OCI-M2 (cell line): ENCODE measurements around the gene GET4.

Source experiments
- DNase-seq: peaks from one replicate; lab custom pipeline; 2025; ENCODE audit not compliant: unreplicated experiment; lab: John Stamatoyannopoulos, UW

The GET4 gene

GRCh38 chr7:945147-945555, 68.8 kb downstream of the GET4 start:
- no peak for DNase-seq

DNA sequence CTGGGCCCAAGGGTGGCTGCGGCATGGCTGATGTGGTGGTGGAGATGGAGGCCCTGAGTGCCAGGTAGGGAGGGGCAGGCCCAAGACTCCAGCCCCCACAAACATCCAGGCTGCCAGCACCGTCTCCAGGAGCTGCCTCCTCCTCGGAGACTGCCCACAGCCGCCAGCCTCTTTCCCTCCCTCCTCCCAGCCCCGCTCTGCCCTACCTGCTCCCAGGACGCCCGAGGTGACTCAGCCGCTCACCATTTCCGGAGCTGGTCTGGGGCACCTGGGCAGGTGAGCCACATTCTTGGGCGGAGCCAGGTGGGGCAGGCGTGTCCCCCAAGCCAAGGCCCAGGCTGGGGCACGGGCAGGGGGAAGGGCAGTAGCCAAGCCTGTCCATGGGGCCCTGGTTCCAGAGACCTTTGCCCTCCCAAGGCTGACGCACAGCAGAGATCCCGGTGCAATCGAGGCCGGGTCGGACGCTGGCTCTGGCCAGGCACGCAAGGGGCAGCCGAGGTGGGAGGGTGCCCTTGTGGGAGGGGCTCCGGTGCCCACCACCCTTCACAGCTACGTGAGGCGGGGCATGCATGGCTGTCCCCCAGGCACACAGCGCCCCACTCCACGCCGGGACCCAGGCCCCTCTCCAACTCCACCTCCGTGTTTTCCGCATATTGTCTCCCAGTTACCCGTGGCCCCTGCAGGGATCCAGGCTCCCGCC, 69.4 kb downstream of the GET4 start:
- DNase-seq, result no peak
